ENCODE results near the gene DLL4. TPM values are rescaled to one million over a fixed set of nuclear protein-coding genes. Genes with fewer than 3 reads are reported as not detected.
"Not testable (repeated sequence)": the region's sequence is repeated elsewhere in the genome, so short reads cannot be mapped to it uniquely, and the experiment has no call there.

The DLL4 gene
- total and polyA plus RNA-seq, 2 donors = 5.2 to 5.9 TPM

GRCh38 chr15:40959331-40960141 lies 30.4 kb downstream of the DLL4 start:
- peaks cover 0 to 7% of the 10 kb centered on the region in 2 donors for H3K4me1 ChIP-seq (ENCODE audit: control insufficient read depth in 2 of 2, insufficient read depth in 2 of 2, low read length in 2 of 2)
- DNase-seq (ENCODE audit: low read depth in 6 of 9, low spot score in 9 of 9) = no peak
- 71% methylated on average over 22 of the region's 22 CpGs for WGBS
- H3K4me3 ChIP-seq (ENCODE audit: low read length in 2 of 2) = no peak overlapping the region
- H3K36me3 ChIP-seq (ENCODE audit: control insufficient read depth in 2 of 2, insufficient read depth in 2 of 2, low read length in 1 of 2) = no peaks in the 10 kb centered on the region
- no peak overlapping the region for H3K27ac ChIP-seq (ENCODE audit: low read depth in 1 of 2, low read length in 1 of 2)
- H3K9me3 ChIP-seq (ENCODE audit: control insufficient read depth in 2 of 2, insufficient read depth in 1 of 2, low read length in 1 of 2) = no peaks in the 10 kb centered on the region
- no peaks in the 10 kb centered on the region for H3K27me3 ChIP-seq (ENCODE audit: control insufficient read depth in 2 of 2, insufficient read depth in 1 of 2, low read length in 1 of 2)

- Histone ChIP-seq H3K27ac (ENCODE audit: low read depth in 1 of 2, low read length in 1 of 2) (no peak overlapping the region), H3K27me3 (ENCODE audit: control insufficient read depth in 2 of 2, insufficient read depth in 1 of 2, low read length in 1 of 2) (no peaks in the 10 kb centered on the region), H3K36me3 (ENCODE audit: control insufficient read depth in 2 of 2, insufficient read depth in 2 of 2, low read length in 1 of 2) (no peaks in the 10 kb centered on the region), H3K4me3 (ENCODE audit: low read length in 2 of 2) (no peak overlapping the region), H3K9me3 (ENCODE audit: control insufficient read depth in 2 of 2, insufficient read depth in 1 of 2, low read length in 1 of 2) (no peaks in the 10 kb centered on the region), H3K4me1 (ENCODE audit: control insufficient read depth in 2 of 2, insufficient read depth in 2 of 2, low read length in 2 of 2) (peaks cover 0 to 7% of the 10 kb centered on the region in 2 donors)
- DNase-seq (ENCODE audit: low read depth in 6 of 9, low spot score in 9 of 9) = no peak
- 96% methylated on average over 16 of the region's 16 CpGs for WGBS
Measured at GRCh38 chr15:40960151-40960885, 31.2 kb downstream of the DLL4 start.

GRCh38 chr15:40960925-40961324 lies 31.8 kb downstream of the DLL4 start:
- Histone ChIP-seq H3K27me3 (ENCODE audit: control insufficient read depth in 2 of 2, insufficient read depth in 1 of 2, low read length in 1 of 2) (no peaks in the 10 kb centered on the region), H3K4me3 (ENCODE audit: low read length in 2 of 2) (no peak overlapping the region), H3K4me1 (ENCODE audit: control insufficient read depth in 2 of 2, insufficient read depth in 2 of 2, low read length in 2 of 2) (peaks cover 0 to 7% of the 10 kb centered on the region in 2 donors), H3K27ac (ENCODE audit: low read depth in 1 of 2, low read length in 1 of 2) (no peak overlapping the region), H3K9me3 (ENCODE audit: control insufficient read depth in 2 of 2, insufficient read depth in 1 of 2, low read length in 1 of 2) (no peaks in the 10 kb centered on the region), H3K36me3 (ENCODE audit: control insufficient read depth in 2 of 2, insufficient read depth in 2 of 2, low read length in 1 of 2) (no peaks in the 10 kb centered on the region)
- 95% methylated on average over 11 of the region's 11 CpGs for WGBS
- DNase-seq (ENCODE audit: low read depth in 6 of 9, low spot score in 9 of 9) = no peak

- not testable (repeated sequence) for DNase-seq (ENCODE audit: low read depth in 6 of 9, low spot score in 9 of 9); H3K4me1 ChIP-seq (ENCODE audit: control insufficient read depth in 2 of 2, insufficient read depth in 2 of 2, low read length in 2 of 2)
- WGBS = 96% methylated on average over 25 of the region's 25 CpGs
Measured at GRCh38 chr15:40961740-40962139, 32.6 kb downstream of the DLL4 start.

GRCh38 chr15:40962317-40962716 lies 33.2 kb downstream of the DLL4 start:
- not testable (repeated sequence) for H3K4me1 ChIP-seq (ENCODE audit: control insufficient read depth in 2 of 2, insufficient read depth in 2 of 2, low read length in 2 of 2); H3K4me3 ChIP-seq (ENCODE audit: low read length in 2 of 2); H3K27ac ChIP-seq (ENCODE audit: low read depth in 1 of 2, low read length in 1 of 2); H3K27me3 ChIP-seq (ENCODE audit: control insufficient read depth in 2 of 2, insufficient read depth in 1 of 2, low read length in 1 of 2); DNase-seq (ENCODE audit: low read depth in 6 of 9, low spot score in 9 of 9); H3K36me3 ChIP-seq (ENCODE audit: control insufficient read depth in 2 of 2, insufficient read depth in 2 of 2, low read length in 1 of 2); H3K9me3 ChIP-seq (ENCODE audit: control insufficient read depth in 2 of 2, insufficient read depth in 1 of 2, low read length in 1 of 2)
- WGBS = 97% methylated on average over 14 of the region's 14 CpGs

More at GRCh38 chr15:40961740-40962139, 32.6 kb downstream of the DLL4 start:
- not testable (repeated sequence) for H3K27ac ChIP-seq (ENCODE audit: low read depth in 1 of 2, low read length in 1 of 2); H3K9me3 ChIP-seq (ENCODE audit: control insufficient read depth in 2 of 2, insufficient read depth in 1 of 2, low read length in 1 of 2); H3K36me3 ChIP-seq (ENCODE audit: control insufficient read depth in 2 of 2, insufficient read depth in 2 of 2, low read length in 1 of 2); H3K27me3 ChIP-seq (ENCODE audit: control insufficient read depth in 2 of 2, insufficient read depth in 1 of 2, low read length in 1 of 2); H3K4me3 ChIP-seq (ENCODE audit: low read length in 2 of 2)

GRCh38 chr15:40963201-40963600 lies 34.1 kb downstream of the DLL4 start:
- no peak overlapping the region for H3K27ac ChIP-seq (ENCODE audit: low read depth in 1 of 2, low read length in 1 of 2)
- no peak overlapping the region for H3K4me3 ChIP-seq (ENCODE audit: low read length in 2 of 2)
- H3K36me3 ChIP-seq (ENCODE audit: control insufficient read depth in 2 of 2, insufficient read depth in 2 of 2, low read length in 1 of 2) = no peaks in the 10 kb centered on the region
- H3K9me3 ChIP-seq (ENCODE audit: control insufficient read depth in 2 of 2, insufficient read depth in 1 of 2, low read length in 1 of 2) = no peaks in the 10 kb centered on the region
- no peak for DNase-seq (ENCODE audit: low read depth in 6 of 9, low spot score in 9 of 9)
- WGBS = 97% methylated on average over 12 of the region's 12 CpGs
- H3K27me3 ChIP-seq (ENCODE audit: control insufficient read depth in 2 of 2, insufficient read depth in 1 of 2, low read length in 1 of 2) = no peaks in the 10 kb centered on the region
- peaks cover 0 to 7% of the 10 kb centered on the region in 2 donors for H3K4me1 ChIP-seq (ENCODE audit: control insufficient read depth in 2 of 2, insufficient read depth in 2 of 2, low read length in 2 of 2)

GRCh38 chr15:40964006-40964405 lies 34.9 kb downstream of the DLL4 start:
- H3K27me3 ChIP-seq (ENCODE audit: control insufficient read depth in 2 of 2, insufficient read depth in 1 of 2, low read length in 1 of 2) = no peaks in the 10 kb centered on the region
- H3K4me1 ChIP-seq (ENCODE audit: control insufficient read depth in 2 of 2, insufficient read depth in 2 of 2, low read length in 2 of 2) = peaks cover 0 to 7% of the 10 kb centered on the region in 2 donors
- no peak overlapping the region for H3K4me3 ChIP-seq (ENCODE audit: low read length in 2 of 2)
- no peaks in the 10 kb centered on the region for H3K9me3 ChIP-seq (ENCODE audit: control insufficient read depth in 2 of 2, insufficient read depth in 1 of 2, low read length in 1 of 2)
- no peaks in the 10 kb centered on the region for H3K36me3 ChIP-seq (ENCODE audit: control insufficient read depth in 2 of 2, insufficient read depth in 2 of 2, low read length in 1 of 2)
- DNase-seq (ENCODE audit: low read depth in 6 of 9, low spot score in 9 of 9) = no peak
- WGBS = 89% methylated on average over 8 of the region's 8 CpGs
- H3K27ac ChIP-seq (ENCODE audit: low read depth in 1 of 2, low read length in 1 of 2) = no peak overlapping the region

- Histone ChIP-seq H3K36me3 (ENCODE audit: control insufficient read depth in 2 of 2, insufficient read depth in 2 of 2, low read length in 1 of 2) (no peaks in the 10 kb centered on the region), H3K9me3 (ENCODE audit: control insufficient read depth in 2 of 2, insufficient read depth in 1 of 2, low read length in 1 of 2) (no peaks in the 10 kb centered on the region), H3K4me1 (ENCODE audit: control insufficient read depth in 2 of 2, insufficient read depth in 2 of 2, low read length in 2 of 2) (peaks cover 0 to 5% of the 10 kb centered on the region in 2 donors), H3K27me3 (ENCODE audit: control insufficient read depth in 2 of 2, insufficient read depth in 1 of 2, low read length in 1 of 2) (no peaks in the 10 kb centered on the region), H3K4me3 (ENCODE audit: low read length in 2 of 2) (no peak overlapping the region), H3K27ac (ENCODE audit: low read depth in 1 of 2, low read length in 1 of 2) (no peak overlapping the region)
- WGBS = 84% methylated on average over 13 of the region's 13 CpGs
- no peak for DNase-seq (ENCODE audit: low read depth in 6 of 9, low spot score in 9 of 9)
Measured at GRCh38 chr15:40964634-40965033, 35.5 kb downstream of the DLL4 start.

Measured in thymus (tissue), 11 donors.